SK-MEL-5 (cell line): ENCODE results near the gene HNRNPUL1. TPM values are rescaled to one million over a fixed set of nuclear protein-coding genes. Genes with fewer than 3 reads are reported as not detected.
"Not testable (repeated sequence)": the region's sequence is repeated elsewhere in the genome, so short reads cannot be mapped to it uniquely, and the experiment has no call there.

ENCODE experiments used
- DNase-seq: peaks from one replicate; pipeline ENCODE4 v3.0.0-alpha.2; 2016; ENCODE audit warnings: low read depth, low spot score
- in situ Hi-C: cut with HindIII; loops from 2 replicates; pipeline ENCODE4 v1.10.0; 2016; ENCODE audit warnings: low sequenced_read_pairs, high pct_unique_total_duplicates, low pct_unique_long_range_greater_than_20kb
- total RNA-seq: library from RNA; depleted of rRNA; stranded (reverse); fragments of >200 nt; shearing (Covaris generic); gene quantifications from 2 replicates; pipeline ENCODE4 v1.2.3, GENCODE V29; 2014

HNRNPUL1 gene
- total RNA-seq, 1 experiment from 2014 or later, result 56.4 TPM

GRCh38 chr19:41330946-41331678 is 66.9 kb downstream of the HNRNPUL1 start:
- DNase-seq, result no peak
- in situ Hi-C loops, result no loop called here

- in situ Hi-C loops, result no loop called here
- no peak for DNase-seq
These were observed 67.8 kb downstream of the HNRNPUL1 start for GRCh38 chr19:41332000-41332399.

- no peak for DNase-seq
- in situ Hi-C loops, result no loop called here
These were observed 68.3 kb downstream of the HNRNPUL1 start for GRCh38 chr19:41332468-41332867.

- no peak for DNase-seq
- in situ Hi-C loops, result no loop called here
These were observed 70.6 kb downstream of the HNRNPUL1 start for GRCh38 chr19:41334793-41335192.

- in situ Hi-C loops, result no loop called here
- DNase-seq, result no peak
These were observed 71.3 kb downstream of the HNRNPUL1 start for GRCh38 chr19:41335467-41335866.

- in situ Hi-C loops, result no loop called here
- no peak for DNase-seq
These were observed 75.8 kb downstream of the HNRNPUL1 start for GRCh38 chr19:41339936-41340335.

GRCh38 chr19:41341669-41342490 is 77.7 kb downstream of the HNRNPUL1 start:
- DNase-seq, result no peak

GRCh38 chr19:41344162-41344561 is 80.0 kb downstream of the HNRNPUL1 start:
- in situ Hi-C loops, result no loop called here
- DNase-seq, result no peak

More at GRCh38 chr19:41341669-41342490, 77.7 kb downstream of the HNRNPUL1 start:
- in situ Hi-C loops, result no loop called here

GRCh38 chr19:41346916-41347315 is 82.7 kb downstream of the HNRNPUL1 start:
- DNase-seq, in situ Hi-C loops: not testable (repeated sequence)

- in situ Hi-C loops, result no loop called here
- DNase-seq, result no peak
These were observed 86.7 kb downstream of the HNRNPUL1 start for GRCh38 chr19:41350735-41351338.

GRCh38 chr19:41351339-41352245 is 87.4 kb downstream of the HNRNPUL1 start:
- no peak for DNase-seq
- in situ Hi-C loops, result no loop called here

GRCh38 chr19:41352279-41352608 is 88.1 kb downstream of the HNRNPUL1 start:
- in situ Hi-C loops, result no loop called here
- no peak for DNase-seq

GRCh38 chr19:41352609-41353465 is 88.7 kb downstream of the HNRNPUL1 start:
- in situ Hi-C loops, result no loop called here
- peak; percentile 22 for DNase-seq

GRCh38 chr19:41353466-41354342 is 89.5 kb downstream of the HNRNPUL1 start, which contains the start of gene TGFB1:
TSS of gene TGFB1 (minus strand) at chr19:41353922. CDS start at chr19:41353044, 878 bp downstream.
- peak; percentile 66 for DNase-seq

GRCh38 chr19:41354343-41354953 is 90.3 kb downstream of the HNRNPUL1 start:
- DNase-seq, result no peak
- in situ Hi-C loops, result no loop called here

More at GRCh38 chr19:41353466-41354342, 89.5 kb downstream of the HNRNPUL1 start, which contains the start of gene TGFB1:
- in situ Hi-C loops, result no loop called here
